Adipocyte (in vitro differentiated cells): ENCODE results near the gene RAPGEF2.
"Not testable (repeated sequence)": the region's sequence is repeated elsewhere in the genome, so short reads cannot be mapped to it uniquely, and the experiment has no call there.

Source experiments
- DNase-seq: peaks from one replicate; pipeline ENCODE4 v3.0.0-alpha.2; 2015; ENCODE audit warnings: low read depth
- H3K27me3 ChIP-seq: replicated peaks from 2 replicates; pipeline ENCODE4 v1.7.0; 2013; ENCODE audit warnings: mild to moderate bottlenecking, low read length, moderate library complexity; ENCODE audit not compliant: control insufficient read depth, insufficient read depth
- H3K36me3 ChIP-seq: 2 replicates; pipeline ENCODE4 v1.7.0; 2013; ENCODE audit warnings: low read length, mild to moderate bottlenecking, moderate library complexity; ENCODE audit not compliant: control insufficient read depth, insufficient read depth, severe bottlenecking
- H3K4me1 ChIP-seq: 2 replicates; pipeline ENCODE4 v1.7.0; 2013; ENCODE audit warnings: mild to moderate bottlenecking, low read length, moderate library complexity; ENCODE audit not compliant: control insufficient read depth, insufficient read depth
- H3K4me3 ChIP-seq: 2 replicates; pipeline ENCODE4 v1.7.0; 2013; ENCODE audit warnings: mild to moderate bottlenecking, low read length, moderate library complexity
- H3K9ac ChIP-seq: 2 replicates; pipeline ENCODE4 v1.7.0; 2013; ENCODE audit warnings: mild to moderate bottlenecking, low read length, moderate library complexity
- H3K9me3 ChIP-seq: 2 replicates; pipeline ENCODE4 v1.7.0; 2013; ENCODE audit warnings: mild to moderate bottlenecking, low read length, moderate library complexity; ENCODE audit not compliant: control insufficient read depth

RAPGEF2 gene

GRCh38 chr4:159298502-159298901, 195.6 kb downstream of the RAPGEF2 start:
- peaks cover 24% of the 10 kb centered on the region for H3K4me1 ChIP-seq
- peak overlapping the region; percentile 21 for H3K9ac ChIP-seq
- H3K4me3 ChIP-seq, result peak overlapping the region; percentile 44
- DNase-seq, result peak; percentile 79
- H3K9me3 ChIP-seq, result no peaks in the 10 kb centered on the region
- H3K27me3 ChIP-seq, result no peaks in the 10 kb centered on the region
- no peaks in the 10 kb centered on the region for H3K36me3 ChIP-seq

GRCh38 chr4:159303435-159303834, 200.6 kb downstream of the RAPGEF2 start:
- DNase-seq, result no peak
- H3K4me1 ChIP-seq, result peaks cover 8% of the 10 kb centered on the region
- no peak overlapping the region for H3K9ac ChIP-seq
- H3K4me3 ChIP-seq, result no peak overlapping the region
- H3K36me3 ChIP-seq, result peaks cover 8% of the 10 kb centered on the region
- no peaks in the 10 kb centered on the region for H3K27me3 ChIP-seq
- H3K9me3 ChIP-seq, result no peaks in the 10 kb centered on the region

GRCh38 chr4:159305129-159305528, 202.2 kb downstream of the RAPGEF2 start:
- H3K4me1 ChIP-seq, result peaks cover 7% of the 10 kb centered on the region
- H3K9me3 ChIP-seq, result no peaks in the 10 kb centered on the region
- H3K4me3 ChIP-seq, result no peak overlapping the region
- H3K9ac ChIP-seq, result no peak overlapping the region
- no peaks in the 10 kb centered on the region for H3K27me3 ChIP-seq
- H3K36me3 ChIP-seq, result peaks cover 8% of the 10 kb centered on the region
- DNase-seq, result no peak

GRCh38 chr4:159307929-159308328, 205.1 kb downstream of the RAPGEF2 start:
- Histone ChIP-seq H3K36me3 (peaks cover 8% of the 10 kb centered on the region), H3K9me3 (no peaks in the 10 kb centered on the region), H3K27me3 (no peaks in the 10 kb centered on the region), H3K9ac (no peak overlapping the region), H3K4me3 (no peak overlapping the region), H3K4me1 (peaks cover 7% of the 10 kb centered on the region)
- DNase-seq, result no peak

GRCh38 chr4:159308566-159309340, 205.9 kb downstream of the RAPGEF2 start:
- no peak overlapping the region for H3K4me3 ChIP-seq
- peak; percentile 13 for DNase-seq
- no peak overlapping the region for H3K9ac ChIP-seq

GRCh38 chr4:159312236-159312635, 209.4 kb downstream of the RAPGEF2 start:
- Histone ChIP-seq H3K9me3 (no peaks in the 10 kb centered on the region), H3K4me1 (peaks cover 13% of the 10 kb centered on the region), H3K4me3 (no peak overlapping the region), H3K27me3 (no peaks in the 10 kb centered on the region), H3K9ac (no peak overlapping the region), H3K36me3 (peaks cover 13% of the 10 kb centered on the region)
- DNase-seq, result no peak

More at GRCh38 chr4:159308566-159309340, 205.9 kb downstream of the RAPGEF2 start:
- Histone ChIP-seq H3K27me3 (no peaks in the 10 kb centered on the region), H3K9me3 (no peaks in the 10 kb centered on the region), H3K36me3 (peaks cover 8% of the 10 kb centered on the region), H3K4me1 (peaks cover 7% of the 10 kb centered on the region)

GRCh38 chr4:159315879-159316278, 213.0 kb downstream of the RAPGEF2 start:
- not testable (repeated sequence) for DNase-seq, H3K9me3 ChIP-seq, H3K9ac ChIP-seq, H3K4me3 ChIP-seq, H3K4me1 ChIP-seq, H3K27me3 ChIP-seq
- H3K36me3 ChIP-seq, result peaks cover 13% of the 10 kb centered on the region

- H3K4me3 ChIP-seq, result no peak overlapping the region
- H3K9me3 ChIP-seq, result no peaks in the 10 kb centered on the region
- no peaks in the 10 kb centered on the region for H3K27me3 ChIP-seq
- H3K36me3 ChIP-seq, result peaks cover 14% of the 10 kb centered on the region
- peaks cover 8% of the 10 kb centered on the region for H3K4me1 ChIP-seq
- DNase-seq, result no peak
- H3K9ac ChIP-seq, result peak overlapping the region; percentile 51
These were observed 214.3 kb downstream of the RAPGEF2 start for GRCh38 chr4:159317203-159317602.

GRCh38 chr4:159319027-159319426, 216.1 kb downstream of the RAPGEF2 start:
- H3K9me3 ChIP-seq, result no peaks in the 10 kb centered on the region
- no peak for DNase-seq
- no peaks in the 10 kb centered on the region for H3K27me3 ChIP-seq
- H3K4me1 ChIP-seq, result peaks cover 8% of the 10 kb centered on the region
- peaks cover 28% of the 10 kb centered on the region for H3K36me3 ChIP-seq
- H3K9ac ChIP-seq, result no peak overlapping the region
- no peak overlapping the region for H3K4me3 ChIP-seq

GRCh38 chr4:159326480-159326879, 223.6 kb downstream of the RAPGEF2 start:
- H3K9me3 ChIP-seq, result no peaks in the 10 kb centered on the region
- DNase-seq, result no peak
- H3K27me3 ChIP-seq, result no peaks in the 10 kb centered on the region
- no peaks in the 10 kb centered on the region for H3K4me1 ChIP-seq
- no peak overlapping the region for H3K4me3 ChIP-seq
- no peak overlapping the region for H3K9ac ChIP-seq
- H3K36me3 ChIP-seq, result peaks cover 31% of the 10 kb centered on the region

GRCh38 chr4:159328766-159329165, 225.9 kb downstream of the RAPGEF2 start:
- H3K36me3 ChIP-seq, result peaks cover 35% of the 10 kb centered on the region
- no peaks in the 10 kb centered on the region for H3K27me3 ChIP-seq
- H3K4me1 ChIP-seq, result no peaks in the 10 kb centered on the region
- H3K9ac ChIP-seq, result no peak overlapping the region
- H3K9me3 ChIP-seq, result no peaks in the 10 kb centered on the region
- H3K4me3 ChIP-seq, result no peak overlapping the region
- DNase-seq, result no peak

- H3K4me1 ChIP-seq, result no peaks in the 10 kb centered on the region
- no peak for DNase-seq
- no peaks in the 10 kb centered on the region for H3K9me3 ChIP-seq
- peaks cover 52% of the 10 kb centered on the region for H3K36me3 ChIP-seq
- H3K9ac ChIP-seq, result no peak overlapping the region
- no peak overlapping the region for H3K4me3 ChIP-seq
- no peaks in the 10 kb centered on the region for H3K27me3 ChIP-seq
These were observed 231.6 kb downstream of the RAPGEF2 start for GRCh38 chr4:159334461-159334860.
